Stimulated activated CD4-positive, alpha-beta T cell treated with anti-CD3 and anti-CD28 coated beads, Interleukin-4, amount 100 ng/mL, for 1 hour (primary cell): ENCODE measurements around the gene CHAF1A.

Experiments used
- DNase-seq: peaks from one replicate; pipeline ENCODE4 v3.0.0-alpha.2; 2020

Gene CHAF1A

GRCh38 chr19:4367781-4368127 lies 34.7 kb upstream of the CHAF1A start:
- DNase-seq = no peak

- no peak for DNase-seq
Measured at GRCh38 chr19:4368128-4368820, 34.2 kb upstream of the CHAF1A start.

- peak; percentile 56 for DNase-seq
Measured at GRCh38 chr19:4369109-4369887, 33.1 kb upstream of the CHAF1A start.

DNA sequence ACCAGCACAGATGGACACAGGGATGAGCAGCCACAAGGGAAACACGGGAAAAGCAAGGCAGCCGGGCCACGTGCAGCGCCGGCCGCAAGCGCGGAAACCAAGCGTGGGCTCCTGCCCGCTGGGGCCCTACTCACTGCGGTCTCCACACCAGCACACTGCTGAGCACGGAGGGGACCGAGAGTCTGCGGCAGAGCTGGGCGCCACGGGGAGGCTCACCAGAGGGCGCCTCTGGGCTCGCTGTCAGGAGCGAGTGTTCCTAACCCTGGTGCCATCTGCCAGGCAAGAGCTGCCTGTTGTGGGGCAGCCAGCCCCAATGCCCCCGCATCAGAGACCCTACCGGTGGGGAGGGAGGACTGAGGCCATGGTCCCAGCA lies 32.6 kb upstream of the CHAF1A start:
- peak; percentile 81 for DNase-seq

- no peak for DNase-seq
Measured at GRCh38 chr19:4370418-4371041, 31.9 kb upstream of the CHAF1A start.

DNA sequence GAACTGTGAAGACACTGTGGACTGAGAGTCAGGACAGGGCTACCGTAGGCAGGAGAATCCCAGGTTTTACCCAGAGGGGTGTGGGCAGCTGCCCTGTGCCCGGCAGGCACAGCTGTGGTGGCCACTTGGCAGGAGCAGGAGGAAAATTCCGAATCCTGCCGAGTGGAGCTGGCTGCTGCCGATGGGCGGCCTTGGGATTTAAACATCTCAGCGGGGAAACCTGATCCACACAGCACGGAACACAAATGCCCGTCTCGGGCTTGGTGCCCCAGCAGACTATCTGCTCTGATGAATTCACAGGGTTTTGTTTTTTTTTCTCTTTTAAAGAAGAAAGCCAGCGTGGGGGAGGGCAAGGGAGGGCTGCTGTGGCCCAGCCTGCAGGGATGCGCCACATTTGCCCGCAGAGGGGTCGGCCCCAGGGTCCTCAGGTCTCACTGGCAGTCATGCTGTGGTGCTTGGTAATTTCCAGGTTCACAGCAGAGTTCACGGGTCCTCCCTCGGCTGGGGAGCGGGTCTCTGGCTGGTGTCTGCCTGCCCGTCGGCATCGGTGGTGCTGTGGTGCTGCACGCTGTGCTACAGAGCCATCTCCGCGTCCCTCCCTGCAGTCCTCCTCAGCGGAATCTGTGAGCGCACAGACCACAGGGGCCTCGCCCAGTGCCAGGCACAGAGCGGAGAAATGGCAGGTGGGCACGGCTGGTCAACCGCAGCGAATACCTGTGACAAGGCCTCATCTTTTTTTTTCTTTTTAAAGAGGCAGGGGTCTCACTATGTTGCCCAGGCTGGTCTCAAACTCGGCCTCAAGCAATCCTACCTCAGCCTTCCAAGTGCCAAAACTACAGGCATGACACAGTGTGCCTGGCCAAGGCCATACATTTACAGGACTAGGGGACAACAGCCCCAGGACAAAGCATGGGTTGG lies 30.9 kb upstream of the CHAF1A start:
- no peak for DNase-seq

DNA sequence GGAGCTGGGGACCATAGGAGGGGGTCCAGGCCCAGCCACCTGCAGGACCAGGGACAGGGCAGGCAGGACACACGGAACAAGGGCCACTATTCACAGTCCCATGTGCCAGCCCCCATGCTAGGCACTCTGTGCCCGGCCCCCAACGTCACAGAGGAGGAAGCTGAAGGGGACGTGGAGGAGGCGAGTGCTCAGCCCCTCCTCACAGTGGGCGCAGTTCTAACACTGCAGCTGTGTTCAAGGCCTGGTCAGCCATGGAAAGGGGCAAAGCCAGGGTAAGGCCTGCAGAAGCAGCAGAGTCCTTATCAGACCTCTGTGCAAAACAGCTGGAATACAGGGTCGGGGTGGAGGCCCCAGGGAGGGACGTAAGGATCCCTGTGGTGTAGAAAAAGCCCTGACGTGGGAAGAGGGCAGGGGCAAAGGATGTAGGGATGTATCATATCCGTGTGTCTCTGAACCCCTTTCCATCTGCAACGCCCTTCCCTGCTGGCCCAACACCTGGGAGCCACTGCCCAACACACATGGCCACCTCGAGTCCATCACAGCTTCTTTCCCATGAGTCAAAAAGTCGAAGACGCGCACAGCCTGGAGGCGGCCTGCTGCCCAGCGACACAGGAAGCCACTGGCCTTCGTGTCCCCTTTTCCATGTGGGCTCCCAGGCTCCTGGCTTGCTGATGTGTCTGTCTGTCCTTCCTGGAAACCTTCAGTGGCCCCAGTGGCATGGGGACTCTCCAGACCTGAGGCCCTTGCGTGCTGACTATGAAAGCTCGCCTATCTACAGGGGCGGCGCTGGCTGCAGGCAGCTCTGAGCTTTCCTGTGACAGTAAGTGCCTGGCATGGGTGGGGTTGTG lies 30.1 kb upstream of the CHAF1A start:
- no peak for DNase-seq

- no peak for DNase-seq
Measured at GRCh38 chr19:4373013-4373367, 29.4 kb upstream of the CHAF1A start.

DNA sequence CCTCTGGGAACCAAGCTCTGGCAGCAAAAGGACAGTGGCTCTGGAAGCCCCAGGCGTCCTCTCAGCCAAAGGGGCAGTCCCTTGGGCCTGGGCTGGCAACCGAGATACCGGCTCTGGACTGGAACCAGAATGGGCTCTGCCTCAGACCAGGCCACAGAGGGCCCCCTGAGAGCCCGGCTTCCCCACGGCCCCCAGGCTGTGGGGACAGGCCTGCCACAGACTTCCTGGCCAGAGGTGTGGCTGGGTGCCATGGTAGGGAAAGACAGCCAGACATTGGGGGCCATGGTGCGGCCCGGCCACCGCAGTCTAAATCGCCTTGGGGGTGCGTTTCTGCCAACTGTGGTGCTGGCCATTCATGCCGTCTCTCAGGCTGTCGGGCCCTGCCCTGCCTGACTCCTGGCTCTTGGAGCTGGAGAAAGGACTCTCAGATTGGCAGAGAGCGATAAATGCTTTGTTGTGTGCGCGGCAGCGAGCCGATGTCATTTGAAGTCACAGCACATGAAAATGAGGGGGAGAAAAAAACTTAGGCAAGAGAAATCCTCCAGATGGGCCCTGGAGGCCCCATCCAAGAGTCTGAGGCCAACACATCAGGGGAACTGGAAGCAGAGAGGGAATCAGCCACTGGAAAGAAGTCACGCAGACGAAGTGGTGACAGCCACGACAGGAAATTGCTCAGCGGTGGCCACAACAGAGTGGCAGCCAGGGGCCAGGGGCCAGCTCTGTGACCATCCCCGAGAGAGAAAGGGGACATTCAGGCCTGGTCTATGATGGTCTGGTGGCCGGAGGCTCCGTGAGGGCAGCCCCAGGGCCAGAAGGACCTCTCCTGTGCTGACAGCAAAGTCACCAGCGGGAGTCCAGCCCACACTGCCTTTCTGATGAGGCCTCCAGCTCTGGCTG lies 28.6 kb upstream of the CHAF1A start:
- no peak for DNase-seq

GRCh38 chr19:4374498-4375163 lies 27.8 kb upstream of the CHAF1A start:
- no peak for DNase-seq

GRCh38 chr19:4375164-4376027 lies 27.0 kb upstream of the CHAF1A start:
- no peak for DNase-seq

- DNase-seq = no peak
Measured at GRCh38 chr19:4376028-4376670, 26.3 kb upstream of the CHAF1A start.

DNA sequence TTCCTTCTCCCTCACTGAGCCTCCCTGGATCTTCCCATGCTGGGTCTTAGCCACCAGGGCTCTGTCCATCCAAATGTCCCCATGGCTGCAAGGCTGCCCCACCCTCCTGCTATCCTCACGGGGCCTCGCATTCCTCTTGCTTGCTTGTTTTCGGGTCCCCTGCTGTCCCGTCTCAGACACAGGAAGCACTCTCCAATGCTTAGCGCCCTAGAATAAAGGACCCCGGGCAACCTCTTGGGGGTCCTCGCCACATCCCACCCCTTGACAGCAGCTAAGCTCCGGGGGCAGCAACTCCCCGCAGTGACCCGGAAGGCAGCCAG lies 25.8 kb upstream of the CHAF1A start:
- DNase-seq = no peak

GRCh38 chr19:4376991-4377781 lies 25.3 kb upstream of the CHAF1A start:
- DNase-seq = no peak

- no peak for DNase-seq
Measured at GRCh38 chr19:4378886-4379285, 23.6 kb upstream of the CHAF1A start.

- DNase-seq = peak; percentile 41
Measured at GRCh38 chr19:4379383-4380253, 22.8 kb upstream of the CHAF1A start.

GRCh38 chr19:4380254-4380727 lies 22.1 kb upstream of the CHAF1A start:
- DNase-seq = peak; percentile 50
